Right kidney (tissue), 1 donor: ENCODE data around the gene ZNF101.

Experiments
- DNase-seq: peaks from one replicate; pipeline ENCODE4 v3.0.0-alpha.2; 2016

ZNF101 gene

DNA sequence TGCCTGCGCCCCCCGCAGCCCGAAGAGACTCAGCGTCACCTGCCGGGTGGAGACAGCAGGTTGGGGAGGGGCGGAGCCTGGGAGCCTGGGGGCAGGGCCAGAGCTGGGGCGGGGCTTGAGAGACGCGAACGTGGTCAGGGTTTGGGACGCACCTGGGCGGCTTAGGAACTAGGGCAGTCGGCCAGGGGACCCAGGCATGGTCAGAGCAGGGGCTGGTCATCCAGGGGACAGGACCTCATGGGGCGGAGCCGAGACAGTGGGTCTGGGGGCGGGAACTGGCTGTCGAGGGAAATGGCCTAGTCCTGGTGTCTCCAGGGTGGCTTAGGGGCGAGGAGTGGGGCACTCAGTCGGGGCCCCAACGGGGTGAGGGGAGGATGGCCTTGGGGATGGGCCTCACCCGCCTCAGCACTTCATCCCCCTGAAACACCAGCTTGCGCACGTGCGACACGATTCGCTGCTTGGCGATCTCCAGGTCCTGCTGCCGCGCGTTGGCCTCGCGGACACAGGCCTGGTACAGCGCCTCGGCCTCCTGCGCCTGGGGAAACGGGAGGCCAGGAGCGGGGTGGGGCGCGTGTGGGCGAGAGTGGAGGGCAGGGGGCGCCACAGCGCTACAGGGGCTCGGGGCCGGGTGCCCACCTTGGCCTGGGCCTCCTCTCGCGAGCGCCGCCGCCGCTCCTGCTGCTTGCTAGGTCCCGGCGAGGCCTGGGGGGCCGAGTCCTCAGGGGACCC is 31.0 kb upstream of the ZNF101 start:
- DNase-seq = no peak

DNA sequence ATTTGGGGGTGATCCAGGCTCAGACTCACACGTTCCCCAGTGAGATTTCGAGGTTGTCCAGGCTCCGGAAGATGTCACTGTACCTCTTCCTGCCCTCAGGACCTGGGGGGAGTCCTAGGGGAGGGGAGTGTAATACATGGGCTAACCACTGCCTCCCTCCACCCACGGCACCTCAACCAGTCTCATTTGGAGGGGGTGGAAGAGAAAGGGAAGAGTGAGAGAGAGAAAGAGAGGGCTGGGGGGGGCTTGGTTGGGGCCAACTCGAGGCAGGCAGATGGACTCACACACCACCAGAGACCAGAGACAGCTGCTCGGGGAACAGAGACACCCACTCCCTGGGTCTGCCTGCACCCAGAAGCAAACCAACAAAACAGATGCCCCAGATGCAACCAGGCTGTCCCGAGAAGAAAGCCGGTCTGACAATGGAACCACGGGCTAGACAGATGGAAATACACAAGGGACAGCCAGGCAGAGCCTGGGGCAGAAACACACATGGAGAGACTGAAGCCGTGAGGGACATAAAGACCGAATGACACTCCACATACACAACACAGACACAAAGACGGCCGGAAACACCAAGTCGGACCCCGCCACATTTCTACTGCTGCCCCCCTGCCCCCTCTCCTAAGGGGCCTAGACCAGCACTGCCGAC is 26.0 kb upstream of the ZNF101 start:
- peak; percentile 60 for DNase-seq

DNA sequence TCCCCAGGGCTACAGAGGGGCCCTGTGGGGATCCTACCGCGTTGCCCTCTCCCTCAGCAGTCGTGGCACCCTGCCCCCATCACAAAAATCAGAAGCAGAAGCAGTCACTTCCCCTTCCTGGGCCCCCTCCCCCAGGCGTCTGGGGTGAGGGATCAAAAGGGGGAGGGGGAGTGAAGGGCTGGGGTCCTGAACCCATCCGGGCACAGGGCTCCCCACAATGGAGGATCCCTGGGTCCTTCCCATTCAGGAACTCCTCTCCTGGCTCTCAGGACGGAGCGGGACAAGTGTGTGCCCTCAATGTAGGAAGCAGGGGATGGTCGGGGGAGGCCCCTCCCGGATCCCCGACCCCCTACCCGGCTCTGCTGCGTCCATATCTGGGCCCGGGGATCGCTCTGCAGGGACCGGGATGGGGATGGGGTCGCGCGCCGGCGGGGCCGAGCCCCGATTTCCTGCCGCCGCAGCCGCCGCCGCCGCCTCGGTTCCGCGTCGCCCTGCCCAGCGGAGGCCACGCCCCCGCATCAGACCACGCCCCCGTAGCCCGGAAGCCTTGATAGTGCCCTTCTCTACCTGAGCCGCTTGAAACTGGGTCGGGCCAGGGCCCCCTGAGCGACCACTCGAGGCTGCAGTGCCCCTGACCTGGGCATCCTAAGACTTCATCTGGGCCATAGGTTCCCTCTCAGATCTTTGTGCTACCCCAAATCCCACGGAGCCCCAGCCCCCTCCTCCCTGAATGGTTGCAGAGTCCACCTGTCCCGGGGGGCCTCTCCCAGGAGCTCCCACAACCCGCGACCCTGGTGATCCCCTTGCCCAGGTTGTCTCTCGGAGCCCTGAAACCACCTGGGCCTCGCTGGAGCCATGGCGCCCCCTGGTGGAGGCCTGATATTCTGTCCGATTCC is 25.2 kb upstream of the ZNF101 start, which contains the start of gene GMIP:
Gene GMIP, minus strand, starts transcription at position 500 of the 896 bp plus-strand sequence. Its CDS starts 128 bp downstream, at position 372.
- peak; percentile 84 for DNase-seq

DNA sequence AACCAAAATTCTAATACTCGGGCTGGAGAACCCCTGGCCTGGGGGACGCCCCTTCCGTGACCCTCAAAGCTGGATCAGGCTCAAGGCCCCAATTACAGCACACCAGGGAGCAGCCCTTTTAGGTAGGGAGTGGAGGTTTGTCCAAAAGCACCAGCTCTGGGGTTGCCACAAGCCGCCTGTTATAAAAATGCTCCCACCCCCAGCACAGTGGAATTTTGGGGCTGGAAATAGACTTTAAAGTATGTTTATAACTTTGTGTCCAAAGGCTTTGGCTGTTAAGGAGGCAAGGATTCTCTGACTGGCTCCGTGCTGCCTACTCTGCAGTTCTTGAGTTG is 24.6 kb upstream of the ZNF101 start:
- no peak for DNase-seq

DNA sequence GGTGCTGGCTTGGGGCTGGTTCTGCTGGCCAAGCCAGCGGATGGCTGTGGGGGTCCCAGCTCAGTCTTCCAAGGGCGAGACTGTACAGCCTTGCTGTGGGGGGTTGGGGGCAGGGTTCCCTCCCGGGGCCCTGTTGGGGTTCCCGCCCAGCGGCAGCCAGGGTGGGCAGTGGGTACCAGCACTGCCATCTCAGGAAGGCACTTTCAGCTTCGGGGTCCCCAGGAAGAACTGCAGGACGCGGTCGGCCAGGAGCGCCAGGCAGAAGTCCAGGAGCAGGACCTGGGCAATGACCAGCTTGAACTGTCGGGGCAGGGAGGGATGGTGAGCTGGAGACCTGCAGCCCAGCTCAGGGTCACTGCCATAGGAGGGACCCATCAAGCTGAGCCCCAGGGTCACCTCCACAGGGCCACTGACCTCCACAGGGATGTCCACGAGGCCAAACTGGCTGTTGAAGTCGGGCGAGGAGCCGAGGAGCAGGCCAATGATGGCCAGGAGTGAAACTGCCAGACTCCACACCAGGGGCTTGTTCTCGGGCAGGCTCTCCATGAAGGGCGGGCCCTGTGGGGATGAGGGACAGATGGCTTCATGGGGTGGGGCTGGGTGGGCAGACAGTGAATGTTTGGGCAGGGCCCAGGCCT is 23.3 kb upstream of the ZNF101 start:
- no peak for DNase-seq

DNA sequence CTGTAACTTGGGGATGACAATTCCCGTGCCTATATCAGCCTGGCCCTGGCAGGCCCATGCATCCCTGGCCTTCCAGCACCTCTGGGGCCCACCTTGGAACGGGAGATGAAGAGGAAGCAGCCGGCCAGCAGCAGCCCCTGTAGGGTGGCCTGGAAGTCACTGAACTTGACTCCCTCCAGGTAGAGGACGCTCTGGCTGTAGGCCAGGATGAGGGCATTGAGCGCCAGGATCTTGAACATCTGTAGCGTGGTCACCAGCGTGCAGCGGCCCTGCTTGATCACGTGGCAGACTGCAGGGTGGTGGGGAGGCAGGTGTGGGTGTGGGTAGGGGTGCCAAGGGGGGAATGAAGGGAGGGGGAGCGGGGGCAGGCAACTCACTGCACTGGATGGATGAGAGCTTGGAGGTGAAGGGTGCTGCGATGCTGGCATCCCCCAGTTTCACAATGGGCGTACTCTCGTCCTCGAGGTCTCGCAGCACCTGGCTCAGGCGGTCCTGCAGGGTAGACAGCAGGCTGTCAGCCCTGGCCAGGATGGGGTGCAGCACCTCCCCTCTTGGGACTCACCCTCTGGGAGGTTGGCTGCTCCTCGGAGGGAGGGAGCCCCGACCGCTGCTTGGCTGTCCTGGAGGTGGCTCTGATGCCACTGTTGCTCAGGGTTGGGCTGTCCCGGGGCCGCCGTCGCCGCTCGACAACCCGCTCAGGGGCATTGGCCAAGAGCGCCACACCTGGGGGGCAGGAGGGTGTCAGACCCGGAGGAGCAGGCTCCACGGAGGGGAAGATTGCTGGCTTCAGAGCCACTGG is 21.4 kb upstream of the ZNF101 start:
- DNase-seq = no peak

DNA sequence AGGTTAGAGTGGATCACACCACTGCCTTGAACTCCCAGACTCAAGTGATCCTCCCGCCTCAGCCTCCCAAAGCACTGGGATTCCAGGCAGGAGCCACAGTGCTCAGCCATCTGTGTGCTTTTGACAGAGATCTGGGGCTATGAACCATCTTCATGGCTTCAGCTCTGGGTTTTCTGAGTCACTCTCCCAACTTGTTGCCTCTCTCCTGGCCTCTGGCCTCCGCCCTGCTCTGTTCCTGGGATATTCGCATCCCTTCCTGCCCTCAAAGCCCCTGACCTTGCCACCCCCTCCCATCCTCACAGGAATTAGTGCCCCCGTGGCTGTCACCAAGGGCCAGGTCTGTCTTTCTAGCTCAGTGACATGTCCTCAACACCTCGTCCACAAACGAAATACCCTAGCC is 19.5 kb upstream of the ZNF101 start:
- DNase-seq = no peak

DNA sequence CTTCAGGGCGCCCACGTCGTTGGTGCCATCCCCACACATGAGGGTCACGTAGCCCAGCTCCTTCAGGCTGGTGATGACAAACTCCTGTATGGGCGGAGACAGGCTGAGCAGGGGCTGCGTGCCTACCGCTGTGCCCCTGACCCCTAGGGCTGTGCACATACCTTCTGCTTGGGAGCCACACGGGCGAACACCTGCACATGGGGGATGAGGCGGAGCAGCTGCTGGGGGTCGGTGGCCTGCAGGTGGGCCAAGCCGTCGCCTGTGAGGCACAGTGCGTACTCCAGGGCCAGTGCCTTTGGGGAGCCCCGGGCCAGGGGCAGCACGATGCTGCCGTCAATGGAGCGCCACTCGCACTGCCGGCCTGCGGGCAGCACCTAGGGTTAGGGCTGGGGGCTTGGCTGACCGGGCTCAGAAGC is 19.1 kb upstream of the ZNF101 start:
- no peak for DNase-seq

DNA sequence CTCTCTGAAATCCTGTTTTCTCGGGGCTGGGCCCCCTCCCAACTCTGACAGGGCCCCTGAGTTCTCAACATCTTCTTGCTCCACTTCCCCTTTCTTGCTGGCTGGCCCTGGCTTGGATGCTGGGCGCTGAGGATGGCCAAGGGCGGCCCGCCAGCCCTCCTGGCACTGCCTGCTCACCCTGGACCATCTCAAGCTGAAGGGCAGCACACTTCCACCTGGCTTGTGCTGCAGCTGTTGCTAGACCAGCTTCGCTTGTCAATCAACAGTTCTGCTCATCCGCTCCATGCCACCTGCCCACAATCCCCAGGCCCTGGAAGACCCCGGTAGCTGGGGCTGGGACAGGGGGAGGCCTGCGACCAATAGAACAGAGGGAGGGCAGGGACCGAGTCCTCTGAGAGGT is 18.3 kb upstream of the ZNF101 start:
- no peak for DNase-seq

DNA sequence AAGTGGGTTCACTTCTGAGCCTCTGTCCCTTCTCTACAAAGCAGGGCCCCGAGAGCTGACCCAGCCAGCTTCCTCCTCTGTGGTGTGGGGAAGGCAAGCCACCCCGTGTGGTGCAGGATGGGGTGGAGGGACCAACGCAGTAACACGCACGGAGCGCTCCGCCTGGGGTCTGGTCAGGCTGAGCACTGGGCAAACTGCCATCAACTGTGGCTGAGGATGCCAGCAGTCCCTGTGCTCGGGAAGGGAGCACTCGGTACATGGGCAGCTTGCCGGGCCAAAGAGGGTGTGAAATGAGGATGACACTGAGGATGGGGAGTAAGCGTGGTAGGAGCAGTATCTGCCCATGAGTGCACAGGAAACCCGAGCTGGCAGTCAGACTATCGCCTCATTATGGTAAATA is 17.6 kb upstream of the ZNF101 start:
- DNase-seq = no peak

DNA sequence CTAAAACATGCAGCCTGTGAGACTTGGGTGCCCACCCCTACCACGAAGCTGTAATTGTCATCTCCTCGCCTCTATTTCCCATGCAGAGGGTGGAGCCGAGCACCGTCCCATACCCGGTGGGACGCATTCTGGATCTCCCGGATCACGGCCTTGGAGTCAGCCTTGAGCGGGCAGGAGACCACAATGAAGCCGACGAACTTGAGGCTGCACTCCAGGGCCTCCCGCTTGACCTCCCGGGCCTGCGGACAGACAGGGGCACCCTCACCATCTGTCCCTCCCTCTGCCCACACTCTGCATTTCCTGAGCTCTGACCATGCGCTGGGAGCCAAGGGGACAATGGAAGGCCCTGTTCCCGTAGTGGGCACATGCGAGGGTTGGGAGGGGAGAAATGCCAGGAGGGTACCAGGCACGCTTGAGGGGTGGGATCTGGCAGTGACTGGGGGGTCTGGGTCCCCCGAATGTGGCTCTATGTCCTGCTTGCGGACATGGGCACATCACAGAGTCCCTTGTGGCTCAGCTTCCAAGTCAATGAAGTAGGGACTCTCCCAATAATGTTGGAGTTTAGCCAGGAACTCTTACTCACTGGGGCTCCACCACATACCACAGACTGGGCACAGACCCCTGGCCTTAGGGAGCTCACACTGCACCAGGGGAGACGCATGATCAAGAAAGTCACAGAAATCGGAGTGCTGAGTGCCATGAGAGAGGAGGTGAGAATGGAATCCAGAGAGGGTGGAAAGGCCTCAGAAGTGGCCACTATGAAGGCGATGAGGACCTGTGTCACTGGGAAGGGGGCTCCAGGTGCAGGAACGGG is 15.9 kb upstream of the ZNF101 start:
- DNase-seq = no peak

DNA sequence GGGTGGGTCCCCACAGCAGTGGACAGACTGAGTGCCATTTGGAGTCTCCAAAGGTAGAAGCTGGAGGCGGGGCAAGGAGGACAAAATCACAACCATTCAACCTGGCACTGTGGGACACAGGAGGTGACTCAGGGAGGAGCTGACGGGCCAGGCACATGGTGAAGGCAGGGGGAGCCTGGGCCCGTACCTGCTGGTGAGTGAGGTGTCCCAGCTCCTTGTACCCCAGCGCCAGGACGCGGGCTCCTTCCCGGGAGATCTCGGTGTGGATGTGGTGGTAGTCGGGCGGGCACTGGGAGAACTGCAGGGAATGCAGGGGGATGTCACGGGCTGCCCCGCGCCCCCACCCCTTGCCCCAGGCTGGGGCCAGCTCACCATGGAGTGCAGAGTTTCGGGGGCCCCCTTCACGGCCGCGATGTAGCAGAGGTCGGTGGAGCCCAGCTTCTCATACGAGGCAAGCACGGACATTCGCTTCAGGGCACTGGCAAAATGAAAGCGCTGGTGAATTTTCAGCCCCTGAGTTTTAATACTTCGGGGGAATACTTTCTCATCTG is 15.0 kb upstream of the ZNF101 start:
- DNase-seq = no peak

DNA sequence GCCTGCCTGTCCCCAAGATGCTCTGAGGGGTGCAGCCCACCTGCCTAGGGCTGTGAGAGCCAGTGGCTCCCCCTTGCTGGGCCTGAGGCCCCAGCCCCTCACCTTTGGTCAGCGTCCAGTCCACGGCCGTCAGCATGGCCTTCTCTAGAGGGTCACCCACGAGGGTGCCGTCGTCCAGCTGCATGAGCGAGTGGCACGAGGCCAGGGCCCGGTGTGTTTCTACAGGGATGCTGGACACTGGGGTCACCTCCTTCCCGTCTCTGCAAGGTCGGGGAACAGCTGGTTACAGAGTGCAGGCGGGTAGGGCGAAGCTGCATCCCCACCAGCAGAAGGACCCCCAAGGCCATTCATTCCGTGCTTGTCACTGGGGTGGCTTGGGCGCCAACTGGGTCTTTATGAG is 14.2 kb upstream of the ZNF101 start:
- no peak for DNase-seq

DNA sequence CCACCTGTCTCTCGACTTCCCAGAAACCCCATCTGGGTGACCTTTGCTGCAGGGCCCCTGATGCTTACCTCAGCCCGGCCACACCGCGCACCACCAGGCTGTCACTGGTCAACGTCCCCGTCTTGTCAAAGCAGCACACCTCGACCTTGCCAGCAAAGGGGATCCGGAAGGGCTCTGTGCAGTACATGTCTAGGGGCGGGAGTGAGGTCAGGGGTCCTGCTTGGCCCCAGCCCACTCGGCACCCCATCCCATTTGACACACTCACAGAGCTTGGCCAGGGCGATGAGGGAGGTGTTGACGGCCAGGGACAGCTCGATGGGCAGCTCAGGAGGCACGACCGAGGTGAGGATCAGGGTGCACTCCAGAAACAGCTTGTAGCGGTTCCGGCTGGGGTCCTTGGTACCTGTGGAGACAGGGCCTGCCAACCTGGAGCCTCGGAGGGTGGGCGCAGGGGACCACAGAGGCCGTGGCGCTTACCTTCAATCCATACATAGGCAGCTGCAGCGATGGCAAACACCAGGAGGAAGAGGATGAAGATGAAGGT is 13.5 kb upstream of the ZNF101 start:
- no peak for DNase-seq

DNA sequence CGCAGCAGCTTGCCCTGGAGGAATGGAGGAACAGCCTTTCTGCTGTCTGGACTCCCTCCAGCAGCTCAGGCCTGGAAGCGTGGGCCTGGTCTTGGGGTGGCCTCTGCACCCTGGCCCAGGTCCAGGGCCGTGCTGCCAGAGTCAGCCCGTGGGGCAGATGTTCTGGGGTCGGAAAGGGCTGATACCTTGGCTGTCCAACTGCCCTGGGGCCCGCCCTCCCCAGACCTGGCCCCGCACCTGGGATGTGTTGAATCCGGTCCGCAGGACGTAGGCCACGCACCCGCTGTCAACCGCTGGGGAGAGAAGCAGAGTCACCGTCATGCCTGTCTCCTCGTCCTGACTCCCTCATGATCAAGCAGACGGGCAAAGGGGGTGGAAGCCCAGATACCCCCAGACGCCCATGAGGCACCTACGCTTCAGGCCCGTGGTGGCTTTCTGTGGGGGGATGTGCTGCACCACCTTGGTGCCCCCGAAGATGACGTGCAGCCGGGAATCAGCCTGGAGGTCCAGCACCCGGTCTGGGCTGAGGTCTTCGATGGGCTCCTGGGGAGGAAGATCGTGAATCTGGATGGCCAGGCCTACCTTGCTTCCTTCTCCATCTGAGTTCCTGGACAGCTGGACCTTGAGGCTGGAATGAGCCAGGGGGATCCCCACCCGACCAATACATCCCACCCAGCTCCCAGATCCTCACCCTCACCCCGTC is 12.8 kb upstream of the ZNF101 start:
- no peak for DNase-seq

DNA sequence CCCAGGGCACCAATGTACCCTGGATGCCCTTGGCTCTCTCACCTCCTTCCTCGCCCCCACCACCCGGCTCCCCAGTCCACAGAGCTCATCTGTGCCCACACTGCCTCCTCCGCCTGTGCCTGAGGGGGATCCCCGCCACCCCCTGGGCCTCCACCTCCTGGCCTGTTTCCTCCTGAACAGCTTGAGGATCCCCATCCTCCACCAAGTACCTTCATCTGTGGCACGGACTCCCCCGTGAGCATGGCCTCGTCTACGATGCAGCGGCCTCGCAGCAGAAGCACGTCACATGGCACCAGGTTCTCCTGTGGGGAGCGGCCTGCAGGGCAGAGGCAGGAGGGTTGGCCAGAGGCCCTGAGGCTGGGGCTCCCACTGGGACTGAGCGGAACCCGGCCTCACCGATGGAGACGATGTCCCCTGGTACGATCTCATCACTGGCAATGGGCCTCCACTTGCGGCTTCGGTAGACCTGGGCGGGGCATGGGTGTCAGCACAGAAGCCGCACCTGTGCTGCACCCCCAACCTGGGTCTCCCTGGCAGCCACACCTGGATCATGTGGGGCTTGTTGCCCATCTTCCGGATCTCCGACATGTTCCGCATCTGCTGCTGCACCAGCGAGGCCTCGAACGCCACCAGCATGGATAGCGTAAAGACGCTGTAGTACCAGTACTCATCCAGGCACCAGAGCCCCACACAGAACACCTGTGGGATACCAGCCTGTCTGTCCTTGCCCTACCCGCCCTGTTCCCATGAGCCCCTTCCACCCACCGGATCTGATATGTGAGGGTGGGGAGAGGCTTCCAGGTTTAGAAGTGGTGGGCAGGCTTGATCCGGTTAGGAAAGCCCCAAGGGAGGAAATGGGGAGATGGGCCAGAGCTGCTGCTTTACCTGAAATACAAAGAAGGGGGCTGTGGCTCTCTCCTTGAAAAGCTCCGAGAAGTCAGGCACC is 11.9 kb upstream of the ZNF101 start:
- DNase-seq = no peak

DNA sequence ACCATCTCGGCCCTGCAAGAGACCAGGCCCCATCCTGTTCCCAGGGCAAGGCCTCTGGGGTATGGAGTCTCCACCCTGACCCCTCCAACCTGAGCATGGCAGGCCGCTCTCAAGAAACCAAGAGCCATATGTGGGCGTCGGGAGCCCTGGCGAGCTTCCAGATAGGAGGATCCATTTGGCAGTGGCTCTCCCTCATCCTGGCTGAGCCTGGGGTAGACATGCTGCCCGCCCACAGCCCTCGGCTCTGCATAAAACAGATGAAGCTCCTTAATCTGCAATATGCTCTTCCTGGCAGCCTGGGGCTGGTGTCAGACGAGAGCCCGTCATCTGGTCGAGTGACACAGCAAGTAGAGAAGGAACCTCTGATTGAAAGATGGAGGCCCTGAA is 11.2 kb upstream of the ZNF101 start:
- no peak for DNase-seq

DNA sequence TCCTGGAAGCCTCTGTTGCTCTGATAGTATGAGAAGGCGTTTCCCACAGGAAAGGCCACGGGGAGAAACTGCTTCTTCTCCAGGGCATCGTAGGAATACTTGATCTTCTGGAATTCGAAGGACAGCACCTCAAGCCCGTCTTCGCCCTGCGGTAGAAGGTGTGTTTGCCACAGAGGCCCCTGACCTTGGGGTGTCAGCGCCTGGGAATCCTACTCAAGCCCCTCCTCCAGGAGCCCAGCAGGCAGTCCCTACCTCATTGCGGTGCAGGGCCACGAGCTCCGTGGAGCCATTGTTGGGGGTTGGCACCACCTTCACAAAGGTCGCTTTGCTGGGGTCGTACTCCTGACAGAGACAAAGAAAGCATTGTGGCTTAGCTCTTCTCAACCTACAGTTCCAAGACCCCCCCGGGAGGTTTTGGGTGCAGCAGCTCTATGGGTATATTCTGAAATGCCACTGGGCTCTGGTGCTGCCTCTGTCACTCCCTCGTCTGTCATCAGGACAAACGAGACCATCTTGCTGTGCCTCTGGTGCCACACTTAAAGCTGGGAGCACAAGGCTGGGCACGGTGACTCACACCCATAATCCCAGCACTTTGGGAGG is 8.9 kb upstream of the ZNF101 start:
- no peak for DNase-seq
